Gastrocnemius medialis (tissue), 4 donors: ENCODE results near the gene AFTPH.

ENCODE experiments used
- CTCF ChIP-seq, 5 experiments: fragments of 450-650 bp in 3 of 5; fragments of 200-600 bp in 2 of 5; sonication (generic) in 2 of 5; IDR thresholded peaks in 4 of 5; conservative IDR thresholded peaks in 1 of 5; 1 replicate in 4 of 5; 2 replicates in 1 of 5; pipeline ENCODE4 v1.5.1; 2016 to 2019; ENCODE audit warnings: antibody characterized with exemption in 5 of 5, mild to moderate bottlenecking in 3 of 5, moderate library complexity in 3 of 5
- POLR2A ChIP-seq, 2 donors: fragments of 450-650 bp; IDR thresholded peaks; one replicate each; pipeline ENCODE4 v1.6.1; 2017; ENCODE audit warnings: antibody characterized with exemption in 2 of 2, mild to moderate bottlenecking in 2 of 2, moderate library complexity in 2 of 2

DNA sequence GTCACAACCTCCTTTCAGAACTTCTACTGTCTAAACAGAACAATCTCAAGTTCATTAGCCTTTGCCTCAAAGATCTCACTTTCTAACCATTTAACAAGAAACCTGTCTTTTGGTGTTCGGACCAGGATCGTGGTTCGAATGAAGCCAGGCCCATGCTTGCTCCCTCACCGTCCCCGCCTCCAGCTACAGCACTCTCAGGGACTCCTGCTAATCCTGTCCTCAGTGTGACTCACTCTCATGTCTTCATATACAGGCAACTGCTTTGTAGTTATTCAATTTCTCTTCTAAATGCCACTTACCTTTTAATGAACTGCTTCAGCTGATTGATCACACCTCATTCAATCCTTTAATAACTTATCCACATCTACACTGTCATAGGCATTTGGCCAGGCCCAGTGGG, 113.8 kb downstream of the AFTPH start:
- TF ChIP-seq CTCF (IDR thresholded peaks at IDR 0.05 in 4 of 5, conservative IDR thresholded peaks at IDR 0.05 in 1 of 5): no peak
- TF ChIP-seq POLR2A (IDR thresholded peaks at IDR 0.05): no peak
